C4-2B (cell line): Measurements from ENCODE around the gene OXNAD1.

Source experiments
- CTCF ChIP-seq: fragments of 450-650 bp; conservative IDR thresholded peaks from 2 replicates; pipeline ENCODE4 v1.5.1; 2017; ENCODE audit warnings: mild to moderate bottlenecking
- ZFX ChIP-seq: fragments of 450-650 bp; IDR thresholded peaks from 2 replicates; pipeline ENCODE4 v1.6.1; 2017

GRCh38 chr3:16288664-16289063, 23.7 kb downstream of the OXNAD1 start:
- TF ChIP-seq CTCF (no peak), ZFX (no peak)
